ENCODE measurements around the gene GPC4. TPM values are rescaled to one million over a fixed set of nuclear protein-coding genes. Genes with fewer than 3 reads are reported as not detected.

The GPC4 gene
- total and polyA plus RNA-seq, 8 donors: 3.0 to 15.3 (median 8.3) TPM

DNA sequence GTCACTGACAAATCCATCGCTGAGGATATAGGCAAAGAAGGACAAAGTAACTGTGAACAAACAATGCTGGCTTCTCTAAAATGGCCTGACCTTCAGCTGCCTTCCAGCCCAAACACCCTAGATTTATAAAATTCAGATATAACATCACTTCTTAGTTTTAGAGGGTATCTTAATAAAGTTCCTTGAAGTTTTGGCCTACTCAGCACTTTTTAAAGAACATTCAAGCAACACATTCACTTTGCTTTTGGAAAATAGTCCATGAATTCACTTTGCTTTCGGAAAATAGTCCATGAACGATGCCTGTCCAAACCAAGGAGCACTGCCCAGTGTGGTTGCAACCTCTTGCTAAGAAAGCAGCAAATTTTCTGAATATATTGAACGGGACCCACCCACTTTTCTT lies 142.1 kb downstream of the GPC4 start:
- H3K36me3 ChIP-seq: no peaks in the 10 kb centered on the region
- no peak for ATAC-seq
- TF ChIP-seq, protein P1, sequence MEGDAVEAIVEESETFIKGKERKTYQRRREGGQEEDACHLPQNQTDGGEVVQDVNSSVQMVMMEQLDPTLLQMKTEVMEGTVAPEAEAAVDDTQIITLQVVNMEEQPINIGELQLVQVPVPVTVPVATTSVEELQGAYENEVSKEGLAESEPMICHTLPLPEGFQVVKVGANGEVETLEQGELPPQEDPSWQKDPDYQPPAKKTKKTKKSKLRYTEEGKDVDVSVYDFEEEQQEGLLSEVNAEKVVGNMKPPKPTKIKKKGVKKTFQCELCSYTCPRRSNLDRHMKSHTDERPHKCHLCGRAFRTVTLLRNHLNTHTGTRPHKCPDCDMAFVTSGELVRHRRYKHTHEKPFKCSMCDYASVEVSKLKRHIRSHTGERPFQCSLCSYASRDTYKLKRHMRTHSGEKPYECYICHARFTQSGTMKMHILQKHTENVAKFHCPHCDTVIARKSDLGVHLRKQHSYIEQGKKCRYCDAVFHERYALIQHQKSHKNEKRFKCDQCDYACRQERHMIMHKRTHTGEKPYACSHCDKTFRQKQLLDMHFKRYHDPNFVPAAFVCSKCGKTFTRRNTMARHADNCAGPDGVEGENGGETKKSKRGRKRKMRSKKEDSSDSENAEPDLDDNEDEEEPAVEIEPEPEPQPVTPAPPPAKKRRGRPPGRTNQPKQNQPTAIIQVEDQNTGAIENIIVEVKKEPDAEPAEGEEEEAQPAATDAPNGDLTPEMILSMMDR (IDR thresholded peaks at IDR 0.05): no peak
- intact Hi-C loops (cut with DNase I): no loop called here
- 70 to 79% methylated on average over 4 of the region's 4 CpGs for WGBS, 2 donors
- no peaks in the 10 kb centered on the region for H3K9me3 ChIP-seq
- DNase-seq: no peak
- no peak overlapping the region for H3K4me3 ChIP-seq
- no peaks in the 10 kb centered on the region for H3K4me1 ChIP-seq
- H3K27me3 ChIP-seq: peaks cover 0 to 3% (median 0%) of the 10 kb centered on the region in 4 donors
- no peak overlapping the region for H3K27ac ChIP-seq
- FAIRE-seq: no peak

DNA sequence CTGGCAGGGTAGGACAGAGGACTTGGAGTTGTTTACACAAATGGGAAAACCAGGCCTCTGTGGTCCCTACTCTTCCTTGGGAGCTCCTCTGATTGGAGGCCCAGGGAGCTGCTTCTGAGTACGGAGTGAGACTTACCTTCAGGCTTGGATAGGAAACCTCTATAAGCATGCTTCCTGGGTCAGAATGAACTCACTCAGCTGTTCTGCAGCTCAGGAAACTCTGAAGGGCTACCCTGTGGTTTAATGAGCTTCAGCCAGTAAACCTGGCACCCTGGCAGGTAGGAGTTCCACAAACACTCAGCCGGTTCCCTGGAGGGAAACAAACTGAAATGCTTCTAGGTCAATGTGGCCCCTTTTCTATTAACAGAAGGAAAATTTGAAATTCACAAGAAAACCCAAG lies 146.1 kb downstream of the GPC4 start:
- no peak for FAIRE-seq

DNA sequence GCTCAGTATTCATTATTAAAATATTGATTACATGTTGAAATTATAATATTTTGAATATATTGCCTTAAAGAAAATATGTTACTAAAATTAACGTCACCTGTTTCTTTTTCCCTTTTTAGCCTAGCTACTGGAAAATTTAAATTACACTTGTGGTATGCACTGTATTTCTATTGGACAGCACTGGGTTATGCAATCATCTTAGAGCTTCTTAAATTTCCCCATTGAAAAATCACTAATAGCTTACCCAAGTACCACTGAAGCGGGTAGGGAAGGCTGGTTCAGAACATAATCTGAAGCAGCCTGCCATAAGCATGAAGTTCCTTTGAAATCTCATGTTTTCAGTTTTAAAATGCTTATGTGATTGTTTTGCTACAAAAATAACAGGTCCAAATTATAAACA lies 147.7 kb downstream of the GPC4 start:
- WGBS, 2 donors: 89 to 93% methylated on average over 2 of the region's 2 CpGs
- Histone ChIP-seq H3K4me3 (no peak overlapping the region), H3K27ac (no peak overlapping the region), H3K27me3 (peaks cover 0 to 5% (median 0%) of the 10 kb centered on the region in 4 donors), H3K4me1 (no peaks in the 10 kb centered on the region), H3K9me3 (no peaks in the 10 kb centered on the region), H3K36me3 (no peaks in the 10 kb centered on the region)
- FAIRE-seq: no peak
- TF ChIP-seq, protein P1 (IDR thresholded peaks at IDR 0.05): no peak
- DNase-seq: no peak
- ATAC-seq: no peak
- intact Hi-C loops (cut with DNase I): no loop called here

More for the DNA sequence above, 146.1 kb downstream of the GPC4 start:
- ATAC-seq (no peak), DNase-seq (no peak)
- 63 to 79% methylated on average over 2 of the region's 2 CpGs for WGBS, 2 donors
- no peaks in the 10 kb centered on the region for H3K9me3 ChIP-seq
- H3K27ac ChIP-seq: no peak overlapping the region
- intact Hi-C loops (cut with DNase I): no loop called here
- TF ChIP-seq, protein P1 (IDR thresholded peaks at IDR 0.05): no peak
- no peak overlapping the region for H3K4me3 ChIP-seq
- H3K27me3 ChIP-seq: peaks cover 0 to 5% (median 0%) of the 10 kb centered on the region in 4 donors
- no peaks in the 10 kb centered on the region for H3K4me1 ChIP-seq
- no peaks in the 10 kb centered on the region for H3K36me3 ChIP-seq

DNA sequence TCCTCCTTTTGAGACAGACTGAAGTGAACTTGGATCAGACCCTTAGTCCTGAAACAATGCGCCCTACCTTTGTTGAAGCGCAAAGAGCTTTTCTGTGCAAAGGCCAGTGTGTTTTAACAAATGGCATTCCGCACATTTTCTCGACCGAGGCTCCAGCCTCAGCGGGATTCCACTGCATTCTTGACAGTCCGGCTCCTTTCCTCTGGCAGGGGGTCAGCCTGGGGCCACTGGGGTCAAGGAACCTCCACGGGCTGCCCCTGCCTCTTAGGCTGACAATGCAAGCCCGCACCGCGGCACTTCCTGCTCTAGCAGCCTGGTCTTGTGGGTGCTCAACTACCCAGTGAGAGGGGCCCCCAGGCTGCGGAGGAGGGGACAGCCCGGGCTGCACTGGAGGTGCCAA lies 150.0 kb downstream of the GPC4 start:
- no peak for ATAC-seq
- WGBS, 2 donors: 45 to 46% methylated on average over 13 of the region's 13 CpGs
- H3K36me3 ChIP-seq: no peaks in the 10 kb centered on the region
- peak in 1 of 6 donors; percentile 45 for DNase-seq
- no peaks in the 10 kb centered on the region for H3K9me3 ChIP-seq
- peaks cover 0 to 5% (median 0%) of the 10 kb centered on the region in 4 donors for H3K27me3 ChIP-seq
- TF ChIP-seq, protein P1 (IDR thresholded peaks at IDR 0.05): no peak
- H3K4me1 ChIP-seq: no peaks in the 10 kb centered on the region
- intact Hi-C loops (cut with DNase I): no loop called here
- no peak for FAIRE-seq
- H3K27ac ChIP-seq: no peak overlapping the region
- H3K4me3 ChIP-seq: no peak overlapping the region

DNA sequence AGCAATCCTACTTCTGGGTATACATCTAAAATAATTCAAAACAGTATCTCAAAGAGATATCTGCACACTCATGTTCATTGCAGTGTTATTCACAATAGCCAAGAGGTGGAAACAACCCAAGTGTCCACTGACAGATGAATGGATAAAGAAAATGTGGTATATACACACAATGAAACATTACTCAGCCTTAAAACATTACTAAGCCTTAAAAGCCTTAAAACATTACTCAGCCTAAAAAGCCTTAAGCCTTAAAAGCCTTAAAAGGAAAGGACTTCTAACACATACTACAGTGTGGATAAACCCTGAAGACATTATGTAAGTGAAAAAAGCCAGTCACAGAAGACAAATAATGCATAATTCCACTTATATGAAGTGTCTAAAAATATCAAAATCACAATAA lies 156.8 kb downstream of the GPC4 start:
- FAIRE-seq (peak; percentile 96), DNase-seq (no peak), ATAC-seq (no peak)
- intact Hi-C loops (cut with DNase I): no loop called here
- Histone ChIP-seq H3K27ac (no peak overlapping the region), H3K9me3 (no peaks in the 10 kb centered on the region), H3K36me3 (no peaks in the 10 kb centered on the region), H3K4me1 (no peaks in the 10 kb centered on the region), H3K27me3 (peaks cover 0 to 6% (median 2%) of the 10 kb centered on the region in 4 donors), H3K4me3 (no peak overlapping the region)
- TF ChIP-seq, protein P1 (IDR thresholded peaks at IDR 0.05): no peak
